HFFc6 (cell line): ENCODE results near the gene PRR22. TPM values are rescaled to one million over a fixed set of nuclear protein-coding genes. Genes with fewer than 3 reads are reported as not detected.

Source experiments
- DNase-seq: peaks from one replicate; pipeline ENCODE4 v3.0.0-alpha.2; 2018
- H3K27ac Mint-ChIP-seq: 2 replicates; pipeline ENCODE4 v1.8.0; 2020; ENCODE audit warnings: mild to moderate bottlenecking, mixed read lengths
- H3K27me3 Mint-ChIP-seq: 2 replicates; pipeline ENCODE4 v1.8.0; 2021; ENCODE audit warnings: mild to moderate bottlenecking, moderate library complexity, mixed read lengths; ENCODE audit not compliant: insufficient read depth
- H3K36me3 Mint-ChIP-seq: 2 replicates; pipeline ENCODE4 v1.8.0; 2021; ENCODE audit warnings: low read depth, mixed read lengths
- H3K4me1 Mint-ChIP-seq: 2 replicates; pipeline ENCODE4 v1.8.0; 2020; ENCODE audit warnings: low read depth, mixed read lengths
- H3K4me3 Mint-ChIP-seq: 2 replicates; pipeline ENCODE4 v1.8.0; 2020; ENCODE audit warnings: mild to moderate bottlenecking, moderate library complexity, mixed read lengths
- H3K9me3 Mint-ChIP-seq: 2 replicates; pipeline ENCODE4 v1.8.0; 2020; ENCODE audit warnings: mild to moderate bottlenecking, mixed read lengths
- total RNA-seq, 6 experiments: library from RNA; stranded (reverse); fragmentation: NEBNext Ultra II Directional; extraction: Animal tissue kit (Norgen Biotek cat#: 25700); gene quantifications; 2 replicates in 1 of 6; 3 replicates in 5 of 6; pipeline ENCODE4 v1.2.3, GENCODE V29; 2021
- TF ChIP-seq, protein P1 (sequence below): fragments of 200-600 bp; sonication (generic); IDR thresholded peaks from 2 replicates; pipeline ENCODE4 v1.5.0; 2021; ENCODE audit warnings: antibody characterized with exemption, mild to moderate bottlenecking

Gene PRR22
- total RNA-seq, 6 experiments from 2014 or later, result 0.92 to 1.6 (median 1.4) TPM

DNA sequence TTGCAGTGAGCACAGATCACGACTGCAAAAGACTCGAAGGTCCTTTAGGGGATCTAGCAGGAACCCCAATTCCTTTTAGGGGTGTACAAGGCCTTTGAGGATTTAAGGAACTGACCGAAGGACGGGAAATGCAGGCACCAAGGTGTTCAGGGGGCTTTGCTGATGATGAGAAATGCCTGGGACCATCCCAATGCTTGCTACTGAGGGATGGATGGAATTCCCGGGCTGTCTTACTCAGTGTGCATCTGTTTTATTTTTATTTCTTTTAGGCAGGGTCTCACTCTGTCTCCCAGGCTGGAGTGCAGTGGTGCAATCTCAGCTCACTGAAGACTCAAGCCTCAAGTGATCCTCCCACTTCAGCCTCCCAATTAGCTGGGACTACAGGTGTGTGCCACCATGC is 11.3 kb downstream of the PRR22 start:
- Mint-ChIP-seq H3K27me3 (peaks cover 5% of the 10 kb centered on the region), H3K9me3 (no peaks in the 10 kb centered on the region), H3K27ac (no peak overlapping the region), H3K4me1 (peaks cover 11% of the 10 kb centered on the region; the same call in 1 of the 2 replicates), H3K4me3 (no peak overlapping the region), H3K36me3 (no peaks in the 10 kb centered on the region)
- TF ChIP-seq, protein P1, sequence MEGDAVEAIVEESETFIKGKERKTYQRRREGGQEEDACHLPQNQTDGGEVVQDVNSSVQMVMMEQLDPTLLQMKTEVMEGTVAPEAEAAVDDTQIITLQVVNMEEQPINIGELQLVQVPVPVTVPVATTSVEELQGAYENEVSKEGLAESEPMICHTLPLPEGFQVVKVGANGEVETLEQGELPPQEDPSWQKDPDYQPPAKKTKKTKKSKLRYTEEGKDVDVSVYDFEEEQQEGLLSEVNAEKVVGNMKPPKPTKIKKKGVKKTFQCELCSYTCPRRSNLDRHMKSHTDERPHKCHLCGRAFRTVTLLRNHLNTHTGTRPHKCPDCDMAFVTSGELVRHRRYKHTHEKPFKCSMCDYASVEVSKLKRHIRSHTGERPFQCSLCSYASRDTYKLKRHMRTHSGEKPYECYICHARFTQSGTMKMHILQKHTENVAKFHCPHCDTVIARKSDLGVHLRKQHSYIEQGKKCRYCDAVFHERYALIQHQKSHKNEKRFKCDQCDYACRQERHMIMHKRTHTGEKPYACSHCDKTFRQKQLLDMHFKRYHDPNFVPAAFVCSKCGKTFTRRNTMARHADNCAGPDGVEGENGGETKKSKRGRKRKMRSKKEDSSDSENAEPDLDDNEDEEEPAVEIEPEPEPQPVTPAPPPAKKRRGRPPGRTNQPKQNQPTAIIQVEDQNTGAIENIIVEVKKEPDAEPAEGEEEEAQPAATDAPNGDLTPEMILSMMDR, result no peak
- DNase-seq, result no peak

- no peak for DNase-seq
- Mint-ChIP-seq H3K27me3 (peaks cover 5% of the 10 kb centered on the region), H3K4me3 (no peak overlapping the region), H3K4me1 (peaks cover 11% of the 10 kb centered on the region; the same call in 1 of the 2 replicates), H3K36me3 (no peaks in the 10 kb centered on the region), H3K27ac (no peak overlapping the region), H3K9me3 (no peaks in the 10 kb centered on the region)
- TF ChIP-seq, protein P1, result no peak
Observed at GRCh38 chr19:5772416-5772815, 12.1 kb downstream of the PRR22 start.

DNA sequence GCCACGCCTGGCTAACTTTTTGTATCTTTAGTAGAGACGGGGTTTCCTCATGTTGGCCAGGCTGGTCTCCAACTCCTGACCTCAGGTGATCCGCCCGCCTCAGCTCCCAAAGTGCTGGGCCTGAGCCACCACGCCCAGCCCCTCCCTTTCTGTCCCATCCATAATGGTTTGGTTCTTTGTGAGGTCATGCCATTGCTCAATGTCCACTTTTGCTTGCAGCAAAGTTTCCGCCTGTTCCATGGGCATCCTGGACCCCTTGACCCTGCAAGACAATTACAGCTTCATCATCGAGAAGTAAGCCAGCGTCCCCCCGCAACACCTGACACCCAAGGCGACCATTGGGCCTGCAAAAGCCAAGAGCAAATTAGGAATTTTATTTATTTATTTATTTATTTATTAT is 16.6 kb downstream of the PRR22 start:
- no peak for DNase-seq
- H3K36me3 Mint-ChIP-seq, result no peaks in the 10 kb centered on the region
- TF ChIP-seq, protein P1, result no peak
- peaks cover 5% of the 10 kb centered on the region; the same call in 1 of the 2 replicates for H3K27me3 Mint-ChIP-seq
- H3K9me3 Mint-ChIP-seq, result no peaks in the 10 kb centered on the region
- no peaks in the 10 kb centered on the region for H3K4me1 Mint-ChIP-seq
- no peak overlapping the region for H3K27ac Mint-ChIP-seq
- no peak overlapping the region for H3K4me3 Mint-ChIP-seq

DNA sequence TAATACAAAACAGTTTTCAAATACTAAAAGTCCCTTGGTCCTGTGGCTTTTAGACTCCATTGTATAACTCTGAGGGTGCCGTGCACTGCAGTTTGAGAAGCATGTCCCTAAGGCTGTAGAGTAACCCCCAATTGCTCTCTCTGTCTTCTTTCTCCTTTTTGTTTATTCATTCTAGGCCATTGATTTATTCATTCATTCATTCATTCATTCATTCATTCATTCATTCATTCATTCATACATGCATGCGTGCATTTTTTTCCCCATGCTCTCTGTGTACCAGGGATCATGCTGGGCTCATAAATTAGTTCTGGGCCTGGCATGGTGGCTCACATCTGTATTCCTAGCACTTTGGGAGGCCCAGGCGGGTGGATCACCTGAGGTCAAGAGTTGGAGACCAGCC is 19.3 kb downstream of the PRR22 start:
- Mint-ChIP-seq H3K36me3 (no peaks in the 10 kb centered on the region), H3K4me1 (no peaks in the 10 kb centered on the region), H3K9me3 (no peaks in the 10 kb centered on the region), H3K27me3 (peaks cover 3% of the 10 kb centered on the region; the same call in 1 of the 2 replicates), H3K27ac (no peak overlapping the region), H3K4me3 (no peak overlapping the region)
- no peak for DNase-seq
- TF ChIP-seq, protein P1, result no peak

- TF ChIP-seq, protein P1, result no peak
- H3K36me3 Mint-ChIP-seq, result no peaks in the 10 kb centered on the region
- H3K27ac Mint-ChIP-seq, result no peak overlapping the region
- H3K27me3 Mint-ChIP-seq, result peaks cover 6% of the 10 kb centered on the region
- no peaks in the 10 kb centered on the region for H3K9me3 Mint-ChIP-seq
- DNase-seq, result no peak
- H3K4me1 Mint-ChIP-seq, result no peaks in the 10 kb centered on the region
- no peak overlapping the region for H3K4me3 Mint-ChIP-seq
Observed at GRCh38 chr19:5762608-5763217, 21.8 kb downstream of the PRR22 start.
